ENCODE measurements around the gene FSTL5. TPM values are rescaled to one million over a fixed set of nuclear protein-coding genes. Genes with fewer than 3 reads are reported as not detected.

FSTL5 gene
- total and polyA plus RNA-seq, 2 donors (not counting 3 experiments of a cell fraction or from before 2014, with no cell fraction given), result 1.3 to 1.9 TPM

DNA sequence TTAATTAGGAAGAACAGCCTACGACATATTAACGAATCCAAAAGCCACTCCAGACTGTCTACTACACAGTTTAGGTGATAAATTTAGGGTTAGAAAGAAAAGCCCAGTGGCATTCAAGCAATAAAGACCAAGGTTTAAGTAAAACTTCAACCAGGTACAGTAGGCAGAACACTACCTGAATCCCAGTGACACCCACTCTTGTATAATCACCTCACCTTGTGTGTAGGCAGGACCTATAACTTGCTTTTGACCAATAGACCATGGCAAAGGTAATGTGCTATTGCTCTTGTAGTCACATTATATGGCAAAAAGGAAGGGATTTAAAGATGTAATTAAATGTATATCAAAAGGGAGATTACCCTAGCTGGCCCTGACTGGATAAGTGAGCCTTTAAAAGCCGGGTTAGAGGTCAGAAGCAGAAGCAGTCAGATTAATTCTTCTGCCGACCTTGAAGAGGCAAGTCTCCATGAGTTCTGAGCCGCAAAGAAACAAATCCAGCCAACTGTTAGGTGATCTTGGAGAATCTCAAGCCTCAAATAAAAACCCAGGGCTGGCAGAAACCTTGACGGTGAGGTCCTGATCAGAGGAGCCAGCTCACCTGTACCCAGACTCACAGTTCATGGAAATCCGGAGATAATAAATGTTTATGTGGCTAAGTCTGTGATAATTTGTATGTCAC lies 8.8 kb downstream of the FSTL5 start:
- Histone ChIP-seq H3K9me1 (replicated peaks; ENCODE audit: control insufficient read depth, extremely low read depth, insufficient read depth, low read length) (no peaks in the 10 kb centered on the region), H3K36me3 (ENCODE audit: control insufficient read depth in 2 of 2, extremely low read depth in 1 of 2, insufficient read depth in 2 of 2, low read length in 2 of 2) (no peaks in the 10 kb centered on the region), H2AFZ (ENCODE audit: low read depth, low read length) (no peak overlapping the region), H3K79me2 (ENCODE audit: control insufficient read depth, insufficient read depth, low read length) (no peaks in the 10 kb centered on the region), H3K9ac (replicated peaks; ENCODE audit: extremely low read depth, insufficient read depth, low read length) (no peak overlapping the region), H3K4me1 (ENCODE audit: control insufficient read depth, extremely low read depth, insufficient read depth, low read length) (no peaks in the 10 kb centered on the region), H3K9me3 (replicated peaks; ENCODE audit: control insufficient read depth, insufficient read depth, low read length) (no peaks in the 10 kb centered on the region), H3K4me2 (ENCODE audit: insufficient read depth, low read length) (no peak overlapping the region), H3K27me3 (ENCODE audit: control insufficient read depth in 2 of 2, insufficient read depth in 2 of 2, low read length in 2 of 2) (no peaks in the 10 kb centered on the region), H3K4me3 (replicated peaks in 1 of 3; ENCODE audit: insufficient read depth in 1 of 3, low read depth in 1 of 3, low read length in 3 of 3) (no peak overlapping the region), H4K20me1 (replicated peaks; ENCODE audit: control insufficient read depth, extremely low read depth, insufficient read depth, low read length) (no peaks in the 10 kb centered on the region), H3K27ac (ENCODE audit: insufficient read depth, low read depth, low read length) (no peak overlapping the region)
- ChIA-PET CTCF (no interaction called here), POLR2A (no interaction called here)
- FAIRE-seq, result no peak
- dilution Hi-C loops (cut with MboI; ENCODE audit: extremely low pct_ligation_motif_present, low sequenced_read_pairs), result no loop called here
- intact Hi-C loops (cut with micrococcal nuclease), result no loop called here
- no peak for DNase-seq (ENCODE audit: low read depth, low spot score)
- TF ChIP-seq, protein P1, sequence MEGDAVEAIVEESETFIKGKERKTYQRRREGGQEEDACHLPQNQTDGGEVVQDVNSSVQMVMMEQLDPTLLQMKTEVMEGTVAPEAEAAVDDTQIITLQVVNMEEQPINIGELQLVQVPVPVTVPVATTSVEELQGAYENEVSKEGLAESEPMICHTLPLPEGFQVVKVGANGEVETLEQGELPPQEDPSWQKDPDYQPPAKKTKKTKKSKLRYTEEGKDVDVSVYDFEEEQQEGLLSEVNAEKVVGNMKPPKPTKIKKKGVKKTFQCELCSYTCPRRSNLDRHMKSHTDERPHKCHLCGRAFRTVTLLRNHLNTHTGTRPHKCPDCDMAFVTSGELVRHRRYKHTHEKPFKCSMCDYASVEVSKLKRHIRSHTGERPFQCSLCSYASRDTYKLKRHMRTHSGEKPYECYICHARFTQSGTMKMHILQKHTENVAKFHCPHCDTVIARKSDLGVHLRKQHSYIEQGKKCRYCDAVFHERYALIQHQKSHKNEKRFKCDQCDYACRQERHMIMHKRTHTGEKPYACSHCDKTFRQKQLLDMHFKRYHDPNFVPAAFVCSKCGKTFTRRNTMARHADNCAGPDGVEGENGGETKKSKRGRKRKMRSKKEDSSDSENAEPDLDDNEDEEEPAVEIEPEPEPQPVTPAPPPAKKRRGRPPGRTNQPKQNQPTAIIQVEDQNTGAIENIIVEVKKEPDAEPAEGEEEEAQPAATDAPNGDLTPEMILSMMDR (IDR thresholded peaks at IDR 0.05; ENCODE audit: extremely low read depth in 1 of 2, insufficient read depth in 1 of 2, low read depth in 1 of 2, low read length in 2 of 2), result no peak
- TF ChIP-seq MYC (IDR thresholded peaks at IDR 0.05; ENCODE audit: low read depth, low read length) (no peak), EZH2 (IDR thresholded peaks at IDR 0.05; ENCODE audit: borderline replicate concordance, low read depth, low read length, severe bottlenecking) (no peak), GATA2 (IDR thresholded peaks at IDR 0.05; ENCODE audit: insufficient read depth, insufficient read length, low read depth, low read length) (no peak), POLR2AphosphoS5 (IDR thresholded peaks at IDR 0.05; ENCODE audit: insufficient read depth, low read depth, low read length) (no peak), FOS (IDR thresholded peaks at IDR 0.05; ENCODE audit: borderline replicate concordance, insufficient read depth, low read length) (no peak), JUN (IDR thresholded peaks at IDR 0.05; ENCODE audit: borderline replicate concordance, insufficient read depth, insufficient read length, low read depth) (no peak), POLR2A (IDR thresholded peaks at IDR 0.05; ENCODE audit: low read depth, low read length) (no peak)
- TF ChIP-seq, protein P2, sequence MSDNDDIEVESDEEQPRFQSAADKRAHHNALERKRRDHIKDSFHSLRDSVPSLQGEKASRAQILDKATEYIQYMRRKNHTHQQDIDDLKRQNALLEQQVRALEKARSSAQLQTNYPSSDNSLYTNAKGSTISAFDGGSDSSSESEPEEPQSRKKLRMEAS (IDR thresholded peaks at IDR 0.05; ENCODE audit: insufficient read depth, insufficient read length), result no peak
- BruUV-seq (replicated peaks), result no TSS peak

Data from endothelial cell of umbilical vein (primary cell).